Kidney epithelial cell (primary cell): ENCODE data around the gene SDK2. TPM values are rescaled to one million over a fixed set of nuclear protein-coding genes. Genes with fewer than 3 reads are reported as not detected.

Experiments used
- DNase-seq: peaks from one replicate; pipeline ENCODE4 v3.0.0-alpha.2; 2010; ENCODE audit warnings: low read depth
- H3K27me3 ChIP-seq: 2 replicates; pipeline ENCODE4 v1.6.0; 2011; ENCODE audit warnings: low read length; ENCODE audit not compliant: control insufficient read depth, insufficient read depth
- H3K36me3 ChIP-seq: 2 replicates; pipeline ENCODE4 v1.5.1; 2011; ENCODE audit warnings: low read length; ENCODE audit not compliant: control insufficient read depth, insufficient read depth
- H3K4me3 ChIP-seq: 2 replicates; pipeline ENCODE4 v1.5.1; 2011; ENCODE audit warnings: low read depth, mild to moderate bottlenecking, control low read depth, low read length
- CTCF ChIP-seq: IDR thresholded peaks from 2 replicates; pipeline ENCODE4 v1.5.1; 2011; ENCODE audit warnings: mild to moderate bottlenecking, moderate library complexity, low read length, control low read depth, inconsistent platforms; ENCODE audit not compliant: insufficient read depth, poor library complexity, severe bottlenecking
- total RNA-seq: library from RNA; depleted of rRNA; stranded (reverse); fragments of >200 nt; gene quantifications from 2 replicates; pipeline ENCODE4 v1.2.3, GENCODE V29; 2015

The SDK2 gene
- total RNA-seq, 1 donor from 2014 or later = 1.2 TPM

GRCh38 chr17:73658821-73659515, 14.7 kb upstream of the SDK2 start:
- H3K36me3 ChIP-seq = no peaks in the 10 kb centered on the region
- no peak overlapping the region for H3K4me3 ChIP-seq
- H3K27me3 ChIP-seq = no peaks in the 10 kb centered on the region
- TF ChIP-seq CTCF = no peak
- no peak for DNase-seq

- peak; percentile 57 for TF ChIP-seq CTCF
- no peaks in the 10 kb centered on the region for H3K27me3 ChIP-seq
- no peaks in the 10 kb centered on the region for H3K36me3 ChIP-seq
- no peak overlapping the region for H3K4me3 ChIP-seq
- DNase-seq = no peak
These were observed 13.3 kb upstream of the SDK2 start for GRCh38 chr17:73657473-73658116.

- no peaks in the 10 kb centered on the region for H3K36me3 ChIP-seq
- no peak for TF ChIP-seq CTCF
- no peak for DNase-seq
- H3K27me3 ChIP-seq = no peaks in the 10 kb centered on the region
- H3K4me3 ChIP-seq = no peak overlapping the region
These were observed 10.0 kb upstream of the SDK2 start for GRCh38 chr17:73654241-73654640.

GRCh38 chr17:73653810-73654209, 9.6 kb upstream of the SDK2 start:
- Histone ChIP-seq H3K4me3 (no peak overlapping the region), H3K36me3 (no peaks in the 10 kb centered on the region), H3K27me3 (no peaks in the 10 kb centered on the region)
- TF ChIP-seq CTCF = no peak
- DNase-seq = no peak

GRCh38 chr17:73652886-73653480, 8.7 kb upstream of the SDK2 start:
- Histone ChIP-seq H3K27me3 (no peaks in the 10 kb centered on the region), H3K36me3 (no peaks in the 10 kb centered on the region), H3K4me3 (no peak overlapping the region)
- DNase-seq = no peak
- no peak for TF ChIP-seq CTCF
